ENCODE data around the gene DMD. TPM values are rescaled to one million over a fixed set of nuclear protein-coding genes. Genes with fewer than 3 reads are reported as not detected.

The DMD gene
- total and polyA plus RNA-seq, 2 of the 13 experiments (the other 11 are each of a cell fraction or from before 2014, with no cell fraction given): 17.6 to 25.9 TPM

DNA sequence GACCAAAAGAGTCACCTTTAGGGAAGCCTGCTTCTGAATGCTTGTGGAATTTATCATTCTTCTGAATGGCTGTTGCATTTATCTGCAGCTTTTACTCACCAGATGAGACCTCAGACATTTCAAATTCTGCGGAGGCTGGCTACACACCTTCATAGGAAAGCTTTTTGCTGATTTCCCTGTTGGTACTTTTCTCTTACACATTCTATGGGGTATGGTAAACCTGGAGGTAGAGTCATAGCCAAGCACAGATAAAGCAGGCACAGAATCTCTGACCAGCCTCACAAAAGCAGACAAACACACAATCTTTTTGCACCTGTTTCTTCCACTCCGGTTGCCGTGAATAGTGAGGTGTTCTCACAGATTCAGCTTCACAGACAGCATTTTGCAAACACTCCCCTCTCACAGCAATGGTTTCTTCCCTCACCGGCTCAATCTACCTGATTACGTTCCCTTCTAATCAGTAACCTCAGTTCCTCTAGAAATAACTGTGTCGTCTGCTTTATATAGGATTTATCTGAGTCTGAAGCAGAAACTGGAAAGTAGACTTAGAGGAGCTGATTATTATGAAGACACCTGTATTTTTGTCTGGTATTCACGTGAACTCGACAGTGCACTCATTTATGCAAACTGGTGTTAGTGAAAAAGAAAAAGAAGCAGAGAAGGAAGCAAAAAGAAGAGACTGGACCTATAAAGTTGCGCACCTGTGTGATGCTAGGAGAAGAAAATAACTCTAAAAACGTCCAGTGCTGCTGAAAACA is 83.1 kb downstream of the DMD start:
- no peak for ATAC-seq
- 1% methylated on average over 7 of the region's 10 CpGs for WGBS (ENCODE audit: low lambda C conversion rate)
- intact Hi-C loops (cut with micrococcal nuclease; ENCODE audit: unreplicated experiment) (no loop called here), in situ Hi-C loops (cut with HindIII; ENCODE audit: extremely low pct_ligation_motif_present, low pct_unique_long_range_greater_than_20kb) (no loop called here)
- H3K4me2 ChIP-seq (ENCODE audit: low read depth, low read length): no peak overlapping the region
- H3K79me2 ChIP-seq (ENCODE audit: insufficient read depth, low read length): no peaks in the 10 kb centered on the region
- no peak for FAIRE-seq
- H3K36me3 ChIP-seq (replicated peaks in 1 of 2; ENCODE audit: control insufficient read depth in 1 of 2, insufficient read depth in 2 of 2, low read length in 2 of 2): no peaks in the 10 kb centered on the region
- no peaks in the 10 kb centered on the region for H3K27me3 ChIP-seq (ENCODE audit: control insufficient read depth in 1 of 2, insufficient read depth in 2 of 2, low read length in 2 of 2)
- H3K9ac ChIP-seq (ENCODE audit: insufficient read depth, low read depth, low read length): no peak overlapping the region
- no peak overlapping the region for H2AFZ ChIP-seq (ENCODE audit: low read length)
- POLR2A ChIA-PET: no interaction called here
- H3K4me1 ChIP-seq (ENCODE audit: insufficient read depth, low read length): no peaks in the 10 kb centered on the region
- H3K4me3 ChIP-seq (replicated peaks in 1 of 3; ENCODE audit: insufficient read depth in 1 of 3, low read depth in 2 of 3, low read length in 3 of 3): no peak overlapping the region
- TF ChIP-seq KDM6A (CRISPR knock-in tag; IDR thresholded peaks at IDR 0.05; ENCODE audit: low read depth): no peak
- TF ChIP-seq BCL6 (CRISPR knock-in tag; IDR thresholded peaks at IDR 0.05): no peak
- TF ChIP-seq ZNF615 (CRISPR knock-in tag; IDR thresholded peaks at IDR 0.05; ENCODE audit: borderline replicate concordance): no peak
- TF ChIP-seq, protein P1, sequence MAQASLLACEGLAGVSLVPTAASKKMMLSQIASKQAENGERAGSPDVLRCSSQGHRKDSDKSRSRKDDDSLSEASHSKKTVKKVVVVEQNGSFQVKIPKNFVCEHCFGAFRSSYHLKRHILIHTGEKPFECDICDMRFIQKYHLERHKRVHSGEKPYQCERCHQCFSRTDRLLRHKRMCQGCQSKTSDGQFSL (CRISPR knock-in tag; IDR thresholded peaks at IDR 0.05): no peak
- TF ChIP-seq ZNF879 (CRISPR knock-in tag; IDR thresholded peaks at IDR 0.05): no peak
- no peaks in the 10 kb centered on the region for H4K20me1 ChIP-seq (ENCODE audit: insufficient read depth, low read length)
- CTCF ChIA-PET (ENCODE audit: low intra/inter-chr PET ratio, low total read pairs): no interaction called here
- no peak overlapping the region for H3K27ac ChIP-seq (ENCODE audit: extremely low read length, insufficient read depth, low read length)
- no peaks in the 10 kb centered on the region for H3K9me3 ChIP-seq (ENCODE audit: low read length)
- DNase-seq (ENCODE audit: low spot score): no peak
- BruUV-seq (replicated peaks): no TSS peak

DNA sequence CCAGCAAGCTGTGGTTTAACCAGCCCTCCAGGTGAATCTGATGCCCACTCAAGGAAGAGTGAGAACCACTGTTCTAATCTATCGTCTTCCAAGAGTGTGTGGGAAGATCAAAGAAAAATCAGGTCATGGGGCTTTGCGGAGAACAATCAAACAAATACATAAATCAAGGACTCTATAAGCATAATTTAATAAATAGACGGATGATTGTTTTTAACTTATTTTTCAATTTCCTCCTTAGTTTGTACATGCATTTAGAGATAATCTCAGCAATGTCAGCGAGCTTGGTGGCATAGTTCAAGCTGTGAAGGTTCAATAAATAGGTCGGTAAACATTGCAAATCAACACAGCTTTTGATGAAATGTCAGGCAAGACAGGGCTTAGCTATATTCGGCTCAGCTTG is 84.9 kb downstream of the DMD start:
- intact Hi-C loops (cut with micrococcal nuclease; ENCODE audit: unreplicated experiment): no loop called here
- TF ChIP-seq ZNF674 (CRISPR knock-in tag; IDR thresholded peaks at IDR 0.05; ENCODE audit: low read depth): no peak
- TF ChIP-seq SMC3 (IDR thresholded peaks at IDR 0.05; ENCODE audit: low read length): no peak
- no peak for TF ChIP-seq PHF20 (CRISPR knock-in tag; IDR thresholded peaks at IDR 0.05)
- TF ChIP-seq, protein P2, sequence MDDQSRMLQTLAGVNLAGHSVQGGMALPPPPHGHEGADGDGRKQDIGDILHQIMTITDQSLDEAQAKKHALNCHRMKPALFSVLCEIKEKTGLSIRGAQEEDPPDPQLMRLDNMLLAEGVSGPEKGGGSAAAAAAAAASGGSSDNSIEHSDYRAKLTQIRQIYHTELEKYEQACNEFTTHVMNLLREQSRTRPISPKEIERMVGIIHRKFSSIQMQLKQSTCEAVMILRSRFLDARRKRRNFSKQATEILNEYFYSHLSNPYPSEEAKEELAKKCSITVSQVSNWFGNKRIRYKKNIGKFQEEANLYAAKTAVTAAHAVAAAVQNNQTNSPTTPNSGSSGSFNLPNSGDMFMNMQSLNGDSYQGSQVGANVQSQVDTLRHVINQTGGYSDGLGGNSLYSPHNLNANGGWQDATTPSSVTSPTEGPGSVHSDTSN (CRISPR knock-in tag; IDR thresholded peaks at IDR 0.05; ENCODE audit: borderline replicate concordance): no peak
- TF ChIP-seq, protein P3, sequence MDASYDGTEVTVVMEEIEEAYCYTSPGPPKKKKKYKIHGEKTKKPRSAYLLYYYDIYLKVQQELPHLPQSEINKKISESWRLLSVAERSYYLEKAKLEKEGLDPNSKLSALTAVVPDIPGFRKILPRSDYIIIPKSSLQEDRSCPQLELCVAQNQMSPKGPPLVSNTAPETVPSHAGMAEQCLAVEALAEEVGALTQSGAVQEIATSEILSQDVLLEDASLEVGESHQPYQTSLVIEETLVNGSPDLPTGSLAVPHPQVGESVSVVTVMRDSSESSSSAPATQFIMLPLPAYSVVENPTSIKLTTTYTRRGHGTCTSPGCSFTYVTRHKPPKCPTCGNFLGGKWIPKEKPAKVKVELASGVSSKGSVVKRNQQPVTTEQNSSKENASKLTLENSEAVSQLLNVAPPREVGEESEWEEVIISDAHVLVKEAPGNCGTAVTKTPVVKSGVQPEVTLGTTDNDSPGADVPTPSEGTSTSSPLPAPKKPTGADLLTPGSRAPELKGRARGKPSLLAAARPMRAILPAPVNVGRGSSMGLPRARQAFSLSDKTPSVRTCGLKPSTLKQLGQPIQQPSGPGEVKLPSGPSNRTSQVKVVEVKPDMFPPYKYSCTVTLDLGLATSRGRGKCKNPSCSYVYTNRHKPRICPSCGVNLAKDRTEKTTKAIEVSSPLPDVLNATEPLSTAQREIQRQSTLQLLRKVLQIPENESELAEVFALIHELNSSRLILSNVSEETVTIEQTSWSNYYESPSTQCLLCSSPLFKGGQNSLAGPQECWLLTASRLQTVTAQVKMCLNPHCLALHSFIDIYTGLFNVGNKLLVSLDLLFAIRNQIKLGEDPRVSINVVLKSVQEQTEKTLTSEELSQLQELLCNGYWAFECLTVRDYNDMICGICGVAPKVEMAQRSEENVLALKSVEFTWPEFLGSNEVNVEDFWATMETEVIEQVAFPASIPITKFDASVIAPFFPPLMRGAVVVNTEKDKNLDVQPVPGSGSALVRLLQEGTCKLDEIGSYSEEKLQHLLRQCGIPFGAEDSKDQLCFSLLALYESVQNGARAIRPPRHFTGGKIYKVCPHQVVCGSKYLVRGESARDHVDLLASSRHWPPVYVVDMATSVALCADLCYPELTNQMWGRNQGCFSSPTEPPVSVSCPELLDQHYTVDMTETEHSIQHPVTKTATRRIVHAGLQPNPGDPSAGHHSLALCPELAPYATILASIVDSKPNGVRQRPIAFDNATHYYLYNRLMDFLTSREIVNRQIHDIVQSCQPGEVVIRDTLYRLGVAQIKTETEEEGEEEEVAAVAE (CRISPR knock-in tag; IDR thresholded peaks at IDR 0.05; ENCODE audit: borderline replicate concordance): no peak
- Histone ChIP-seq H3K27me3 (ENCODE audit: control insufficient read depth in 1 of 2, insufficient read depth in 2 of 2, low read length in 2 of 2) (no peaks in the 10 kb centered on the region), H3K79me2 (ENCODE audit: insufficient read depth, low read length) (no peaks in the 10 kb centered on the region), H3K4me3 (replicated peaks in 1 of 3; ENCODE audit: insufficient read depth in 1 of 3, low read depth in 2 of 3, low read length in 3 of 3) (no peak overlapping the region), H3K4me1 (ENCODE audit: insufficient read depth, low read length) (no peaks in the 10 kb centered on the region), H2AFZ (ENCODE audit: low read length) (no peak overlapping the region), H4K20me1 (ENCODE audit: insufficient read depth, low read length) (no peaks in the 10 kb centered on the region), H3K36me3 (replicated peaks in 1 of 2; ENCODE audit: control insufficient read depth in 1 of 2, insufficient read depth in 2 of 2, low read length in 2 of 2) (no peaks in the 10 kb centered on the region), H3K9me3 (ENCODE audit: low read length) (no peaks in the 10 kb centered on the region), H3K9ac (ENCODE audit: insufficient read depth, low read depth, low read length) (no peak overlapping the region), H3K4me2 (ENCODE audit: low read depth, low read length) (no peak overlapping the region), H3K27ac (ENCODE audit: extremely low read length, insufficient read depth, low read length) (no peak overlapping the region)
- ChIA-PET CTCF (ENCODE audit: low intra/inter-chr PET ratio, low total read pairs) (no interaction called here), POLR2A (no interaction called here)
- no TSS peak for BruUV-seq (replicated peaks)
- no peak for DNase-seq (ENCODE audit: low spot score)
- no peak for FAIRE-seq
- no peak for ATAC-seq
- WGBS (ENCODE audit: low lambda C conversion rate): under 1% methylated on average over 6 of the region's 6 CpGs
- in situ Hi-C loops (cut with HindIII; ENCODE audit: extremely low pct_ligation_motif_present, low pct_unique_long_range_greater_than_20kb): no loop called here

All from HepG2 (cell line).